IMR-90 (cell line): ENCODE measurements around the gene DDX54. TPM values are rescaled to one million over a fixed set of nuclear protein-coding genes. Genes with fewer than 3 reads are reported as not detected.

Experiments
- ATAC-seq: fragments of 200-7000 bp; cut with Tn5 transposase; 2 replicates; pipeline ENCODE4 v1.9.1; 2020; ENCODE audit warnings: low read depth, mild to moderate bottlenecking, moderate library complexity
- BruUV-seq: library from RNA; stranded (reverse); fragments of 400-500 nt; replicated peaks from 2 replicates; lab custom pipeline; 2021; lab: Mats Ljungman, UMichigan
- CTCF ChIA-PET: fragments of 300-600 bp; formaldehyde crosslinking; extraction: SDS; loops from one replicate; lab custom pipeline; 2021; ENCODE audit warnings: antibody characterized with exemption; lab: Yijun Ruan, JAX
- POLR2A ChIA-PET: fragments of 300-600 bp; sonication (Branson Sonifier 250); formaldehyde crosslinking; loops from one replicate; lab custom pipeline; 2022; ENCODE audit warnings: antibody characterized with exemption; ENCODE audit not compliant: unreplicated experiment; lab: Charles Lee
- DNase-seq: peaks from one replicate; pipeline ENCODE4 v3.0.0; 2013
- H2AFZ ChIP-seq: replicated peaks from 2 replicates; pipeline ENCODE3; 2013; ENCODE audit warnings: low read length, mild to moderate bottlenecking; ENCODE audit not compliant: poor library complexity
- H2AK5ac ChIP-seq: 2 replicates; pipeline ENCODE4 v1.6.1; 2013; ENCODE audit warnings: low read depth, low read length, inconsistent platforms
- H2AK9ac ChIP-seq: replicated peaks from 2 replicates; pipeline ENCODE3; 2013; ENCODE audit warnings: mild to moderate bottlenecking, low read depth, low read length, moderate library complexity; ENCODE audit not compliant: poor library complexity
- H2BK120ac ChIP-seq: 2 replicates; pipeline ENCODE4 v1.6.1; 2013; ENCODE audit warnings: low read depth, low read length, inconsistent platforms
- H2BK15ac ChIP-seq: 3 replicates; pipeline ENCODE4 v1.6.1; 2013; ENCODE audit warnings: low read depth, low read length, inconsistent platforms
- H2BK20ac ChIP-seq: 2 replicates; pipeline ENCODE4 v1.6.1; 2013; ENCODE audit warnings: low read depth, mild to moderate bottlenecking, inconsistent platforms, low read length, moderate library complexity
- H2BK5ac ChIP-seq: 2 replicates; pipeline ENCODE4 v1.6.1; 2013; ENCODE audit warnings: mild to moderate bottlenecking, low read depth, low read length, inconsistent platforms; ENCODE audit not compliant: poor library complexity, severe bottlenecking
- H3K14ac ChIP-seq: replicated peaks from 2 replicates; pipeline ENCODE4 v1.6.1; 2013; ENCODE audit warnings: low read depth, low read length, inconsistent platforms
- H3K18ac ChIP-seq: 2 replicates; pipeline ENCODE4 v1.6.1; 2013; ENCODE audit warnings: low read depth, low read length, control low read depth
- H3K23ac ChIP-seq: 2 replicates; pipeline ENCODE4 v1.6.1; 2013; ENCODE audit warnings: low read depth, low read length, inconsistent platforms
- H3K27ac ChIP-seq: 2 replicates; pipeline ENCODE4 v1.5.1; 2013; ENCODE audit warnings: mild to moderate bottlenecking, control low read depth, low read length; ENCODE audit not compliant: insufficient read depth
- H3K27me3 ChIP-seq: 2 replicates; pipeline ENCODE4 v1.6.1; 2013; ENCODE audit warnings: low read length; ENCODE audit not compliant: control insufficient read depth, insufficient read depth
- H3K36me3 ChIP-seq: 2 replicates; pipeline ENCODE4 v1.6.1; 2013; ENCODE audit warnings: low read length, mixed read lengths; ENCODE audit not compliant: control insufficient read depth, insufficient read depth
- H3K4ac ChIP-seq: 2 replicates; pipeline ENCODE4 v1.6.1; 2013; ENCODE audit warnings: low read depth, low read length, inconsistent platforms
- H3K4me1 ChIP-seq: 2 replicates; pipeline ENCODE4 v1.6.1; 2013; ENCODE audit warnings: low read length, mixed read lengths; ENCODE audit not compliant: control insufficient read depth, insufficient read depth
- H3K4me2 ChIP-seq: 2 replicates; pipeline ENCODE4 v1.6.1; 2013; ENCODE audit warnings: low read depth, mild to moderate bottlenecking, control low read depth, low read length, moderate library complexity
- H3K4me3 ChIP-seq: 2 replicates; pipeline ENCODE4 v1.5.1; 2013; ENCODE audit warnings: low read depth, mild to moderate bottlenecking, control low read depth, low read length, moderate library complexity; ENCODE audit not compliant: insufficient read depth
- H3K56ac ChIP-seq: 2 replicates; pipeline ENCODE4 v1.6.1; 2013; ENCODE audit warnings: low read length, inconsistent platforms; ENCODE audit not compliant: insufficient read depth; ENCODE audit errors: extremely low read depth
- H3K79me1 ChIP-seq, 2 experiments: 2 replicates each; pipeline ENCODE4 v1.6.1; 2013; ENCODE audit warnings: low read length in 2 of 2, inconsistent platforms in 1 of 2, low read depth in 1 of 2
- H3K9ac ChIP-seq: 2 replicates; pipeline ENCODE4 v1.6.1; 2013; ENCODE audit warnings: low read depth, low read length, control low read depth
- H3K9me1 ChIP-seq: 2 replicates; pipeline ENCODE4 v1.6.1; 2013; ENCODE audit warnings: low read length, inconsistent platforms; ENCODE audit not compliant: insufficient read depth
- H3K9me3 ChIP-seq: 2 replicates; pipeline ENCODE4 v1.6.1; 2013; ENCODE audit warnings: low read length; ENCODE audit not compliant: control insufficient read depth, insufficient read depth
- H4K20me1 ChIP-seq: 2 replicates; pipeline ENCODE4 v1.6.1; 2013; ENCODE audit warnings: low read length, inconsistent platforms; ENCODE audit not compliant: insufficient read depth
- H4K5ac ChIP-seq: 2 replicates; pipeline ENCODE4 v1.6.1; 2013; ENCODE audit warnings: mild to moderate bottlenecking, low read depth, low read length, control low read depth
- H4K8ac ChIP-seq, 2 experiments: 2 replicates each; pipeline ENCODE4 v1.6.1; 2013; ENCODE audit warnings: low read depth in 2 of 2, low read length in 2 of 2, control low read depth in 1 of 2, inconsistent platforms in 1 of 2
- H4K91ac ChIP-seq: 2 replicates; pipeline ENCODE4 v1.6.1; 2013; ENCODE audit warnings: low read depth, low read length, inconsistent platforms; ENCODE audit not compliant: insufficient read depth
- BHLHE40 ChIP-seq: fragments of 150-350 bp; IDR thresholded peaks from 2 replicates; pipeline ENCODE4 v1.6.1; 2016; ENCODE audit warnings: mild to moderate bottlenecking, low read depth, low read length
- CEBPB ChIP-seq: IDR thresholded peaks from 2 replicates; pipeline ENCODE4 v1.6.1; 2012; ENCODE audit warnings: low read depth, low read length, improper control_type of control experiment
- CHD1 ChIP-seq: IDR thresholded peaks from 2 replicates; pipeline ENCODE4 v1.6.1; 2012; ENCODE audit warnings: low read depth, low read length, improper control_type of control experiment
- CTCF ChIP-seq: conservative IDR thresholded peaks from 2 replicates; pipeline ENCODE4 v1.5.1; 2012; ENCODE audit warnings: mild to moderate bottlenecking, low read depth, low read length, improper control_type of control experiment
- ELK1 ChIP-seq: fragments of 150-350 bp; IDR thresholded peaks from 2 replicates; pipeline ENCODE4 v1.6.1; 2016; ENCODE audit warnings: low read depth, mild to moderate bottlenecking, low read length, moderate library complexity, borderline replicate concordance
- FOS ChIP-seq: fragments of 150-350 bp; IDR thresholded peaks from 2 replicates; pipeline ENCODE4 v1.6.1; 2016; ENCODE audit warnings: low read depth, low read length
- MAFK ChIP-seq: IDR thresholded peaks from 2 replicates; pipeline ENCODE4 v1.6.1; 2012; ENCODE audit warnings: low read depth, low read length, improper control_type of control experiment
- MAZ ChIP-seq: IDR thresholded peaks from 2 replicates; pipeline ENCODE4 v1.6.1; 2012; ENCODE audit warnings: low read depth, mild to moderate bottlenecking, low read length, improper control_type of control experiment, moderate library complexity, borderline replicate concordance
- MXI1 ChIP-seq: IDR thresholded peaks from 2 replicates; pipeline ENCODE4 v1.6.1; 2012; ENCODE audit warnings: low read depth, mild to moderate bottlenecking, low read length, moderate library complexity, borderline replicate concordance
- NFE2L2 ChIP-seq: fragments of 150-350 bp; IDR thresholded peaks from 2 replicates; pipeline ENCODE4 v1.6.1; 2016; ENCODE audit warnings: low read depth, mild to moderate bottlenecking, low read length
- POLR2A ChIP-seq: IDR thresholded peaks from 2 replicates; pipeline ENCODE4 v1.6.1; 2012; ENCODE audit warnings: mild to moderate bottlenecking, low read depth, low read length
- RAD21 ChIP-seq: IDR thresholded peaks from 2 replicates; pipeline ENCODE4 v1.6.1; 2012; ENCODE audit warnings: low read length, improper control_type of control experiment
- RCOR1 ChIP-seq: IDR thresholded peaks from 2 replicates; pipeline ENCODE4 v1.6.1; 2012; ENCODE audit warnings: mild to moderate bottlenecking, low read length, improper control_type of control experiment; ENCODE audit not compliant: insufficient replicate concordance
- RFX5 ChIP-seq: IDR thresholded peaks from 2 replicates; pipeline ENCODE4 v1.8.0; 2012; ENCODE audit warnings: low read depth, mild to moderate bottlenecking, low read length, moderate library complexity
- SMC3 ChIP-seq: fragments of 150-350 bp; IDR thresholded peaks from 2 replicates; pipeline ENCODE4 v1.6.1; 2016; ENCODE audit warnings: low read depth, mild to moderate bottlenecking, antibody characterized with exemption, low read length, moderate library complexity
- USF2 ChIP-seq: fragments of 150-350 bp; IDR thresholded peaks from 2 replicates; pipeline ENCODE4 v1.6.1; 2017; ENCODE audit warnings: mild to moderate bottlenecking, antibody characterized with exemption, low read length, low read depth
- WGBS, 2 experiments: methylation state at CpG; one replicate each; pipeline versions ENCODE4 v1.1.5 to v1.1.7; 2013; ENCODE audit warnings: missing lambda C conversion rate in 2 of 2; ENCODE audit not compliant: insufficient read length in 1 of 2; ENCODE audit errors: extremely low coverage in 2 of 2; 5-methylcytosine and 5-hydroxymethylcytosine counted together
- dilution Hi-C: fragments of 300-500 bp; cut with HindIII; formaldehyde crosslinking; loops from one replicate; pipeline ENCODE4 v1.14.3; 2018; ENCODE audit warnings: low sequenced_read_pairs; ENCODE audit not compliant: unreplicated experiment
- in situ Hi-C: fragments of 300-500 bp; cut with MboI; formaldehyde crosslinking; loops from 3 replicates; pipeline ENCODE4 v1.14.3; 2019; ENCODE audit warnings: low sequenced_read_pairs, inconsistent platforms, mixed read lengths
- intact Hi-C: fragments of 100-400 bp; cut with micrococcal nuclease; formaldehyde crosslinking; loops from 2 replicates; pipeline ENCODE4 v1.10.0; 2022
- polyA plus RNA-seq, 3 experiments: library from polyadenylated mRNA; depleted of rRNA; stranded (reverse); fragments of >200 nt; gene quantifications; 2 replicates each; pipeline ENCODE4 v1.2.3, GENCODE V29; 2012; ENCODE audit warnings: low replicate concordance in 1 of 3
- total RNA-seq: library from RNA; depleted of rRNA; stranded (reverse); fragments of >200 nt; gene quantifications from 2 replicates; pipeline ENCODE4 v1.2.3, GENCODE V29; 2012

The DDX54 gene
- total and polyA plus RNA-seq, 2 of the 4 experiments (the other 2 are of a cell fraction), result 23.8 to 47.5 TPM

- no peak overlapping the region for H4K8ac ChIP-seq
- H2BK5ac ChIP-seq, result no peak overlapping the region
- H3K27ac ChIP-seq, result no peak overlapping the region
- H4K91ac ChIP-seq, result no peak overlapping the region
- H3K27me3 ChIP-seq, result no peaks in the 10 kb centered on the region; the same call in 1 of the 2 replicates
- no peak overlapping the region for H2BK20ac ChIP-seq
- H3K14ac ChIP-seq, result no peak overlapping the region
- H2AFZ ChIP-seq, result no peak overlapping the region
- no peaks in the 10 kb centered on the region for H3K9me3 ChIP-seq
- intact Hi-C loops, result no loop called here
- dilution Hi-C loops, result no loop called here
- H3K23ac ChIP-seq, result no peak overlapping the region
- no peak overlapping the region for H2AK9ac ChIP-seq
- no peak overlapping the region for H4K5ac ChIP-seq
- no peaks in the 10 kb centered on the region for H3K9me1 ChIP-seq
- no peaks in the 10 kb centered on the region for H3K36me3 ChIP-seq
- H3K4me3 ChIP-seq, result no peak overlapping the region
- no peak for DNase-seq
- no peak overlapping the region for H3K56ac ChIP-seq
- 0% methylated on average over 1 of the region's 4 CpGs; no CpG with 5 or more reads in 1 of the 2 experiments for WGBS, 2 experiments
- H3K18ac ChIP-seq, result no peak overlapping the region
- H2BK15ac ChIP-seq, result no peak overlapping the region
- no peaks in the 10 kb centered on the region for H4K20me1 ChIP-seq
- no TSS peak for BruUV-seq
- H2AK5ac ChIP-seq, result no peak overlapping the region
- in situ Hi-C loops, result no loop called here
- H2BK120ac ChIP-seq, result no peak overlapping the region
- TF ChIP-seq NFE2L2 (no peak), ELK1 (no peak), POLR2A (no peak), RFX5 (no peak), CHD1 (no peak), RCOR1 (no peak), FOS (no peak), MAFK (no peak), CEBPB (no peak), BHLHE40 (no peak), MAZ (no peak), CTCF (no peak), RAD21 (no peak), SMC3 (no peak), MXI1 (no peak), USF2 (no peak)
- H3K9ac ChIP-seq, result no peak overlapping the region
- H3K79me1 ChIP-seq, result no peaks in the 10 kb centered on the region
- H3K4ac ChIP-seq, result no peak overlapping the region
- ATAC-seq, result no peak
- H3K4me1 ChIP-seq, result no peaks in the 10 kb centered on the region
- POLR2A ChIA-PET, result no interaction called here
- CTCF ChIA-PET, result no interaction called here
- no peak overlapping the region for H3K4me2 ChIP-seq
Measured at GRCh38 chr12:113119980-113120669, 65.2 kb downstream of the DDX54 start.
